ENCODE results near the gene SRL. TPM values are rescaled to one million over a fixed set of nuclear protein-coding genes. Genes with fewer than 3 reads are reported as not detected.

Gene SRL
- total and polyA plus RNA-seq, 8 donors: 0.12 to 0.42 (median 0.23) TPM

GRCh38 chr16:4139968-4140367 is 101.9 kb downstream of the SRL start:
- no peak for TF ChIP-seq CTCF (IDR thresholded peaks at IDR 0.05)
- Histone ChIP-seq H3K36me3 (no peaks in the 10 kb centered on the region), H3K27ac (no peak overlapping the region), H3K4me1 (no peaks in the 10 kb centered on the region), H3K9me3 (no peaks in the 10 kb centered on the region), H3K27me3 (no peaks in the 10 kb centered on the region), H3K4me3 (no peak overlapping the region)
- ATAC-seq: no peak
- no peak for FAIRE-seq
- DNase-seq: no peak
- intact Hi-C loops (cut with DNase I): no loop called here

Other genes with a start within 250 kb of the SRL start
- gene ADCY9, start 125.6 kb downstream of the SRL start, total RNA-seq: 10 to 100 TPM; 17.2 to 20.9 (median 18.4) TPM
- gene ADCY9, start 125.6 kb downstream of the SRL start, polyA plus RNA-seq: 10 to 100 TPM in 1 of 2 donors, 1 to 10 TPM in 1; 6.6 to 10.4 TPM
- gene TFAP4, start 30.9 kb upstream of the SRL start, total RNA-seq: 10 to 100 TPM in 4 of 6 donors, 1 to 10 TPM in 2; 8.6 to 17.9 (median 12.9) TPM
- gene TFAP4, start 30.9 kb upstream of the SRL start, polyA plus RNA-seq: 10 to 100 TPM in 1 of 2 donors, 1 to 10 TPM in 1; 6.1 to 10.7 TPM
- gene GLIS2, start 74.0 kb upstream of the SRL start, total RNA-seq: 10 to 100 TPM in 4 of 6 donors, 1 to 10 TPM in 2; 5.5 to 14.9 (median 10.9) TPM
- 10 to 100 TPM in 1 of 2 donors, 1 to 10 TPM in 1; 7.3 to 15.1 TPM for gene GLIS2, start 74.0 kb upstream of the SRL start, polyA plus RNA-seq
- 10 to 100 TPM; 12.2 to 29.6 (median 22.7) TPM for gene PAM16, start 109.2 kb upstream of the SRL start, total RNA-seq
- 100 to 1,000 TPM in 1 of 2 donors, 10 to 100 TPM in 1; 69.6 to 106 TPM for gene PAM16, start 109.2 kb upstream of the SRL start, polyA plus RNA-seq
- 10 to 100 TPM in 1 of 6 donors, 1 to 10 TPM in 5; 3.1 to 10.1 (median 7.9) TPM for gene VASN, start 129.8 kb upstream of the SRL start, total RNA-seq
- gene VASN, start 129.8 kb upstream of the SRL start, polyA plus RNA-seq: 10 to 100 TPM in 1 of 2 donors, 1 to 10 TPM in 1; 9.0 to 14.8 TPM
- 10 to 100 TPM in 4 of 6 donors, 1 to 10 TPM in 2; 8.4 to 21.4 (median 14.2) TPM for gene CORO7, start 174.5 kb upstream of the SRL start, total RNA-seq
- gene CORO7, start 174.5 kb upstream of the SRL start, polyA plus RNA-seq: 10 to 100 TPM; 26.7 to 29.6 TPM
- 10 to 100 TPM; 21.0 to 33.7 (median 21.5) TPM for gene DNAJA3, start 183.8 kb upstream of the SRL start, total RNA-seq
- 10 to 100 TPM; 20.3 to 23.0 TPM for gene DNAJA3, start 183.8 kb upstream of the SRL start, polyA plus RNA-seq
- gene NMRAL1, start 232.5 kb upstream of the SRL start, total RNA-seq: 10 to 100 TPM; 21.9 to 40.0 (median 24.3) TPM
- 10 to 100 TPM; 74.9 to 84.7 TPM for gene NMRAL1, start 232.5 kb upstream of the SRL start, polyA plus RNA-seq
- 10 to 100 TPM; 12.8 to 22.0 (median 18.5) TPM for gene HMOX2, start 234.3 kb upstream of the SRL start, total RNA-seq
- gene HMOX2, start 234.3 kb upstream of the SRL start, polyA plus RNA-seq: 10 to 100 TPM; 18.9 to 29.6 TPM